Measurements from ENCODE around the gene SLIT3.
"Not testable (repeated sequence)": the region's sequence is repeated elsewhere in the genome, so short reads cannot be mapped to it uniquely, and the experiment has no call there.

The SLIT3 gene

DNA sequence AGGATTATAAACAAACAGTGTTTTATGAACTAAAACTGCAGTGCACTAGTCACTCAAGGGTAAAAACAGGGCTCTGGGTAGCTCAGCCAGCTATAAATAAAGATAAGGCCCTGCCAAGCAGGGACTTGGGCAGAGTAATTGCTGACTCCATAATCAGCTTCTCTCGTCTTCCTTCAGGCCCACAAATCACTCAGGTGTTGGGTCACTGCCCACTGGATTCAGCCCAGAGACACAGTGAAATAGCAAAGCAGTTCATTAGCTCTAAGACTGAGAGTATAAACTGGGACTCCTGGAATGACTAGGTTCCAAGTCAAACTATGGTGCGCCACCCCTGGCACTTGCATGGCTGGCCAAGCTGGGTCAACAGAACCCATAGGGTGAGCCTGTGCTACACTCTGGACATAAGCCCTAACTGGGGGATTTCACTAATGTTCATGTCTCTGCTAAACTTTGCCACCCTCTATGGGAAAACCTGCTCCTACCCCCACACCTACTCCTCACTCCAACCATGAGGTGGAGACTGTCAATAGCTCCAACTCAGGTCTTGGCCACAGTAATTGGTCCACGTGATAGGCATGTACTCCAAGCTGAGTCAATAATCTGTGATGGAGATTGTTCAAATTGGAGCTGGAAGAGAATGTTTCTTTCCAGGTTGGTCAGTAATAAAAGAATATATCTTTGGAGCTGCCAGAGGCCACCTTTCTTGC, 158.5 kb downstream of the SLIT3 start:
- DNase-seq (ENCODE audit: low read depth, low spot score), result peak; percentile 89

- DNase-seq (ENCODE audit: low read depth, low spot score), result not testable (repeated sequence)
These were observed 160.7 kb downstream of the SLIT3 start for GRCh38 chr5:169140215-169140614.

GRCh38 chr5:169139480-169140050, 161.4 kb downstream of the SLIT3 start:
- peak; percentile 43 for DNase-seq (ENCODE audit: low read depth, low spot score)

DNA sequence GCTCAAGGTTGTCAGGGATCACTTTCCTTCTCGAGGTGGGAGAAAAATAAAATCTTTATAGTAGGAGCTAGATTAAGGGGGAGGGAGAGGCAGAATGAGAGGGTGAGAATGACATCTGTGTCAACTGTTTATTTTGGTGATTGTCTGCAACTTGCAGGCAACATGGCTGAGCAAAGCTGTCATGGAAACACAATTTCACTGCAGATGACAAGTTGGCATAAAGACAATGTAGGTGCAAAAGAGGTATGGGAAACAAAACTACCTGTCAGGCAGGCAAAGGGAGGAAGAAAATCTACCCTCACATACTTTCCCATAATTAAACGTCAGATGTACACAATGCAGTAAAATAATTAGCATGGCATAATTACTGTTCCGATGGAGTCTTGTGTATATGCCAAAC, 167.4 kb downstream of the SLIT3 start:
- DNase-seq (ENCODE audit: low read depth, low spot score), result no peak

GRCh38 chr5:169132302-169132660, 168.7 kb downstream of the SLIT3 start:
- DNase-seq (ENCODE audit: low read depth, low spot score), result no peak

- no peak for DNase-seq (ENCODE audit: low read depth, low spot score)
These were observed 169.2 kb downstream of the SLIT3 start for GRCh38 chr5:169131616-169132301.

DNA sequence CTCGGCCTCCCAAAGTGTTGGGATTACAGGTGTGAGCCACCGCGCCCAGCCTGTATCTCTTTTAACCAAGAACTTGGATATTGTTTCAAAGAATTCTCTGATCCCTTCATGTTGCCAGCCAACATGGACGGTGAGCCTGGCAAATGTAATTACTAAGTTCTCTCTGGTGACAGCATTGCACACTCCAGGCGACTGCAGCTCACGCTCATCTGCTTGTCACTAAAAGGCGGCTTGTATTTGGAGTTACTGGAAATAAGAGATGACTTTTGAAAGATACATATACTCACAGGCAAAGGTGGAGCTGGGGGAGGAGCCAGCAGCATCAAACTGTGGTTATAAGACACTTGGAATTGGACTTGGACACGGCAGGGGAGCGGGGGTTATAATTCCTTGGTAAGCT, 172.3 kb downstream of the SLIT3 start:
- no peak for DNase-seq (ENCODE audit: low read depth, low spot score)

GRCh38 chr5:169127431-169127830, 173.5 kb downstream of the SLIT3 start:
- DNase-seq (ENCODE audit: low read depth, low spot score), result no peak

GRCh38 chr5:169126481-169127021, 174.4 kb downstream of the SLIT3 start:
- no peak for DNase-seq (ENCODE audit: low read depth, low spot score)

DNA sequence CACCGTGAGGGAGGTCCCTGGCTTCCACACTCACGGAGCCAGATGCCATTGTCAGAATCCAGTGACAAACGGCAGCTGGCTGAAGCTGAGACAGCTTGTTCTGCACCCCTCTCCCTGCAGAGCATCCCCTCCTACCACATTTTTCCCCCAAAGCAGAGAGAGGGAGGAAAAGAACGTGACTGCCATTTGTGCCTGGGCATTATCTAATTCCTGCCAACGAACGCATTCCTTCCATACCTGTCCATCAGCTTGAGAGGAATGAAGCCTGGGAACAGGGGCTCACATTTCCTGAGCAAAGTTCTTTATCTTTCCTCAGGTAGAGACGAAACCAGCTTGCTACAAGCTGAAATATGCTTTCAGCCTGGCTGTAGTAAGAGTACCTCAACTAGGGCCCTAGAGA, 175.4 kb downstream of the SLIT3 start:
- peak; percentile 39 for DNase-seq (ENCODE audit: low read depth, low spot score)

DNA sequence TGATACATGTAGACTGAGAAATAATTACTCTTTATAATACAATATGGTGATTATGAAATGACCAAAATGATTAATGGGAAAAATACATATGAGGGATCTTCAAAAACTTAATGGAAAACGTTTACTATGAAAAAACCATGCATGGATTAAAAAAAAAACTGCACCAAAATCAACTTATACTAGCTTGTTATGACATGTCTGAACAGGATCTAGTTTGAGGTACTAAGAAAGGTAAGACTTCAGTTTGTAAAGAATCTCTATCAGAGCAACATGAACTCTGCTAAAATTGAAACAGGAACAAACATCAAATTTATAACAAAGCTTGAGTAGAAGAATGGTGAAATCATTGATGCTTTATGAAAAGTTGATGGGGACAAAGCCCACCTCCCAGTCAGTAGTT, 178.0 kb downstream of the SLIT3 start:
- no peak for DNase-seq (ENCODE audit: low read depth, low spot score)

DNA sequence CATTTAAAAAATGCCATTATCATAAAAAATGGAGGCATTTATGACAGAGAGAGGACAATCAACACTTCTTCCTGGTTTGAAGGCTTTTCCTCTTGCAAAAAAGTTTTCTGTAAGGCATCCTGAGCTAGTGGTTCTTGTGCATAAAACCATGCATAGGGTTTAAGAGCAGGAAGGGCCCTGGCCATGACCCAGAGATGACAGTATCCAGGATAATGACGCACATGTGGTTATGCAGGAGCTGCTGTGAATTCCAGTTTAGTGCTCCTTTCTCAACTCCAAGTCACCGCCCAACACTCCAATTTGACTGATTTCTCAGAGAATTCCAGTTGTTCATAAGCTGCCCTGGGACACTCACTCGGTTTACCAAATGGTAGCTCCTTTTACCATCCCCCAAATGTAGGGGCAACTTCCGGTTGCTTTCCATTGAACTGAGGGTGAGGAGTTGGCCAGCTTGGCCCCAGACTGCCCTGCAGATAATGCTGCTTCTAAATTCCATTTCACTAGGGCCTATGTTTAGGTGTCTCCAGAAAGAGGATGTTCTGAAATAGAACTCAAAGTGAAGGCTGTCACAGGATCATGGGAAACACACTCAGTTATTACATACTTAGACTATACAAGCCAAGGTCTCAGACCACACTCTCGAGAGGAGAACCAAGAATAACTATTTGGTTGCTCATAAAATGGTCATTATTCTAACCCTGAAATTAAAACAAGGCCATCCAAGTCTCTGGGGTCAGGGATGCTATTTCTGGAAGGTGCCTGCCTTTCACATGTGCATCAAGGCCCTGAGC, 179.1 kb downstream of the SLIT3 start:
- DNase-seq (ENCODE audit: low read depth, low spot score), result no peak

DNA sequence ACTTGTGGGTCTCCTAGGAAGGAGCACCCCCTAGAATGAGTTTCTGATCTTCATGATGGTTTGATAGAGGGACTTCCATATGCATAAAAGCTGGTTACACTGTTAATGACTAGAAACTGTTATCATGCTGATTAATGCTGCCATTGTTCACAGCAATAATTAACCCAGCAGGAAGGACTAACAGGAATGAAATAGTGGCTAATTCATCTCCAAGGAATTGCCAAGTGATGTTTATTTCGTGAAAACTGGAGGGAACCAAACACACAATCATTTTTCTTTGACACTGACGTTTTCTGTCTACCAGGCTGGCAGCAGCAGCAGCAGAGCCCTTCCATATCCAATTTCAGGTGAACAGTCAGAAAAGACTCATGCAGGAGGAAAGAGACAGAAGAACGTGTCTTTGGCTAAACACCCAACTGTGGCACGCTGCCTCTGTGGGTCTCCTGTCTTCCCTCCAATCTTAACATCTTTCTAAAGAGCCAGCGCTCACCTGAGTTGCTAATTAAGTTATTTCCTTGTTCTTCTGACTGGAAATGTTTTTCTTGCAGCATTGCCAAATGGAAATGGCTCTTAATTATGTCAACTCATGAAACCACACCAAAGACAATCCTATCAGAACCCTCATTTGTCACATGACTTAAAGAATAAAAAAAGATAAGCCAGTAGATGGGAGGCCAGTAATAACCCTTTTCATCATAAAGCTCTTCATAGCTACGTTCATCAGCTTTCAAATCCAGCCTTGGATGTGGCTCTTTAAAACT, 181.5 kb downstream of the SLIT3 start:
- DNase-seq (ENCODE audit: low read depth, low spot score), result no peak

DNA sequence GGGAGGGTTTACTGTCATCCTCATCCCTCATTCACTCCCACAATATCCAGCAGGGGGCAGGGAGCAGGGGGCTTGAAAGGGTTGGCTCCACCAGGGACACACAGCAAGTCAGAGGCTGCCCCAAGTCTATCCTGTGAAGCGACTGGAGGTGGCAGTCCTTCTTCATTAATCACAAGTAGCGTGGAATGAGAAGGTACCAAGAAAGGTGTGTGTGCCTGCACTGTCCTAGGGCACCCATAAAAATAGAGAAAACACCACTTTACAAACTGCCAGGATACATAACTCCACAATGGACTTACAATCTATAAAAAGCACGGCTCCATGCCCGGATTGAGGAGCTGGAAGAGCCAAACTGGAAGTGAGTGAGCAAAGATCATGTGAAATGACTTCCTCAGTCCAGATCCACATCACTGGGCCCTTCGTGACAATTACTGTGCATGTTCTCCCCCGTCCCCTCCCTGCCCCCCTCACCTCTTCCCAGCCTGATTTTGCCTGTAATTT, 183.9 kb downstream of the SLIT3 start:
- no peak for DNase-seq (ENCODE audit: low read depth, low spot score)

DNA sequence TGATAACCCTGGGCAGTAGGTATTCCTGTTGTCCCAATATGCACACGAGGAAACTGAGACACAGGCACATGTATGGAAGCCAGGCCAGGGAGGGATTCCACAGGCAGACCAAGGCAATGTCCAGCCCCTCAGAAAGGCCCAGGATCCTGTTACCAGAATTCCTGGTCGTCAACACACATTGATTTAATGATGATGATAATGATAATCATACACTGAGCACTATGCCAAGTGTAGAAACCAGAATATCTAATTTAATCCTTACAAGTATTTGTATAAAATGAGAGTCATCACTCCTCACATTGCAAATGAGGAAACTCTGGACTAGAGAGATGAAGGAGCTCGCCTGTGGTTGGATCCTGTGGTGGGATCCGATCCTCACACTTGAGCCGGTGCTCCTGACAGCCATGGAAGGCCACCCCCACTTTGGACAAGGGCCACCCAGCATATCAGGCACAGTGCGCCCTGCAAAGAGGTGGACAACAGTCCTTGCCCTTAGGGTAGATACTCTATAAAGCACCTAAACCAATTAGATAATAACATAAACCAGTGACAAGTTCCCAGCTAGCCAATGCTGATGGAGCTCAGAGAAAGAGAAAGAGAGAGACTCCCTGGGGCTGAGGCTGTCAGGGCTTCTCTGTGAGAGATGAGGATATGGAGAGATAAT, 185.3 kb downstream of the SLIT3 start:
- DNase-seq (ENCODE audit: low read depth, low spot score), result no peak

- DNase-seq (ENCODE audit: low read depth, low spot score), result no peak
These were observed 186.4 kb downstream of the SLIT3 start for GRCh38 chr5:169114466-169115065.

GRCh38 chr5:169112016-169112415, 188.9 kb downstream of the SLIT3 start:
- no peak for DNase-seq (ENCODE audit: low read depth, low spot score)

GRCh38 chr5:169106911-169107706, 193.8 kb downstream of the SLIT3 start:
- DNase-seq (ENCODE audit: low read depth, low spot score), result peak; percentile 71

DNA sequence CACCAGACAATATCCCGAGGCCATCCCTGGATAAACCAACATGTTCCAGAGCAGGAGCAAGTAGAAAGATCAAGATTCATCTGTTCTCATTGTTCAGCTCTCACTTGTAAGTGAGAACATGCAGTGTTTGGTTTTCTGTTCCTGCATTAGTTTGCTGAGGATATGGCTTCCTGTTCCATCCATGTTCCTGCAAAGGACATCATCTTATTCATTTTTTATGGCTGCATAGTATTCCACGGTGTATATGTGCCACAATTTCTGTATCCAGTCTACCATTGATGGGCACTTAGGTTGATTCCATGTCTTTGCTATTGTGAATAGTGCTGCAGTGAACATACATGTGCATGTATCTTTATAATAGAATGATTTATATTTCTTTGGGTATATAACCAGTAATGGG, 195.4 kb downstream of the SLIT3 start:
- not testable (repeated sequence) for DNase-seq (ENCODE audit: low read depth, low spot score)
